ENCODE data around the gene SYTL3. TPM values are rescaled to one million over a fixed set of nuclear protein-coding genes. Genes with fewer than 3 reads are reported as not detected.
A peak's percentile ranks its signal among the peaks of the same experiment; 100 is the strongest.

The SYTL3 gene
- total RNA-seq, 1 experiment from 2014 or later, result 14.2 TPM

DNA sequence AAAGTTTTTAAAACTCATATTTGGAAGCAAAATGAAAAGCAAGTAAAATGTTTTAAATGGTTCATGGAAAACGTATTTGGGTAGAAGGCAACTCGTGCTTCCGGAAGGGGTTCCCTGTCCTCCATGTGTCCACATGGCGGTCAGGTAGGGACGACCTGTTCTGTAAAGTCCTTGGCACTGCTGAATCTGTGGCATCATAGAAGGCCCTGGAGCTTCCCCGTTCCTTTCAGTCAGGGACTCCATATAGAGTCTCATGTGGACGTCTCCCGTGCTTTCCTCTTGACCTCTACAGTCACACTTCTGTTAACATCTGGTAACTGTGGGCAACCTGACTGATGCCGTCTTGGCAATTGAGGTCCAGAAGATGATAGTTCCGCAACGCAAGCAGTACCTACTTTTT is 16.7 kb upstream of the SYTL3 start:
- no peak overlapping the region for H3K4me3 Mint-ChIP-seq (ENCODE audit: low read depth, unreplicated experiment)
- H3K27me3 Mint-ChIP-seq (ENCODE audit: unreplicated experiment), result no peaks in the 10 kb centered on the region
- peaks cover 56% of the 10 kb centered on the region for H3K36me3 Mint-ChIP-seq (ENCODE audit: insufficient read depth, unreplicated experiment)
- H3K27ac Mint-ChIP-seq (ENCODE audit: unreplicated experiment), result no peak overlapping the region
- H3K4me1 Mint-ChIP-seq (ENCODE audit: low read depth, unreplicated experiment), result peaks cover 19% of the 10 kb centered on the region
- TF ChIP-seq, protein P1, sequence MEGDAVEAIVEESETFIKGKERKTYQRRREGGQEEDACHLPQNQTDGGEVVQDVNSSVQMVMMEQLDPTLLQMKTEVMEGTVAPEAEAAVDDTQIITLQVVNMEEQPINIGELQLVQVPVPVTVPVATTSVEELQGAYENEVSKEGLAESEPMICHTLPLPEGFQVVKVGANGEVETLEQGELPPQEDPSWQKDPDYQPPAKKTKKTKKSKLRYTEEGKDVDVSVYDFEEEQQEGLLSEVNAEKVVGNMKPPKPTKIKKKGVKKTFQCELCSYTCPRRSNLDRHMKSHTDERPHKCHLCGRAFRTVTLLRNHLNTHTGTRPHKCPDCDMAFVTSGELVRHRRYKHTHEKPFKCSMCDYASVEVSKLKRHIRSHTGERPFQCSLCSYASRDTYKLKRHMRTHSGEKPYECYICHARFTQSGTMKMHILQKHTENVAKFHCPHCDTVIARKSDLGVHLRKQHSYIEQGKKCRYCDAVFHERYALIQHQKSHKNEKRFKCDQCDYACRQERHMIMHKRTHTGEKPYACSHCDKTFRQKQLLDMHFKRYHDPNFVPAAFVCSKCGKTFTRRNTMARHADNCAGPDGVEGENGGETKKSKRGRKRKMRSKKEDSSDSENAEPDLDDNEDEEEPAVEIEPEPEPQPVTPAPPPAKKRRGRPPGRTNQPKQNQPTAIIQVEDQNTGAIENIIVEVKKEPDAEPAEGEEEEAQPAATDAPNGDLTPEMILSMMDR (IDR thresholded peaks at IDR 0.05; ENCODE audit: unreplicated experiment), result no peak
- intact Hi-C loops (cut with micrococcal nuclease; ENCODE audit: unreplicated experiment), result loop anchor here (5.0 kb wide), 1 partner anchor 59 kb away; no protein-coding TSS in a partner anchor
- no peaks in the 10 kb centered on the region for H3K9me3 Mint-ChIP-seq (ENCODE audit: low read depth, unreplicated experiment)
- DNase-seq, result no peak
- BruUV-seq (replicated peaks), result no TSS peak
- CTCF ChIA-PET, result interaction anchor here (0.9 to 1.6 kb wide), 2 partner anchors 27 to 58 kb away, joined by 3 to 4 read pairs; no protein-coding TSS in a partner anchor

GRCh38 chr6:158634695-158635426 is 15.0 kb upstream of the SYTL3 start:
- intact Hi-C loops (cut with micrococcal nuclease; ENCODE audit: unreplicated experiment), result loop anchor here (5.0 kb wide), 1 partner anchor 57 kb away; no protein-coding TSS in a partner anchor
- CTCF ChIA-PET, result interaction anchor here (0.7 kb wide), 1 partner anchor 106 kb away, joined by 4 read pairs; no protein-coding TSS in a partner anchor
- H3K27me3 Mint-ChIP-seq (ENCODE audit: unreplicated experiment), result no peaks in the 10 kb centered on the region
- no peak overlapping the region for H3K27ac Mint-ChIP-seq (ENCODE audit: unreplicated experiment)
- DNase-seq, result no peak
- TF ChIP-seq, protein P1 (IDR thresholded peaks at IDR 0.05; ENCODE audit: unreplicated experiment), result no peak
- peaks cover 27% of the 10 kb centered on the region for H3K4me1 Mint-ChIP-seq (ENCODE audit: low read depth, unreplicated experiment)
- no peak overlapping the region for H3K4me3 Mint-ChIP-seq (ENCODE audit: low read depth, unreplicated experiment)
- no TSS peak for BruUV-seq (replicated peaks)
- H3K9me3 Mint-ChIP-seq (ENCODE audit: low read depth, unreplicated experiment), result no peaks in the 10 kb centered on the region
- peaks cover 54% of the 10 kb centered on the region for H3K36me3 Mint-ChIP-seq (ENCODE audit: insufficient read depth, unreplicated experiment)

GRCh38 chr6:158635427-158636073 is 14.3 kb upstream of the SYTL3 start:
- TF ChIP-seq, protein P1 (IDR thresholded peaks at IDR 0.05; ENCODE audit: unreplicated experiment), result no peak
- Mint-ChIP-seq H3K36me3 (ENCODE audit: insufficient read depth, unreplicated experiment) (peaks cover 54% of the 10 kb centered on the region), H3K4me3 (ENCODE audit: low read depth, unreplicated experiment) (no peak overlapping the region), H3K9me3 (ENCODE audit: low read depth, unreplicated experiment) (no peaks in the 10 kb centered on the region), H3K27ac (ENCODE audit: unreplicated experiment) (no peak overlapping the region), H3K4me1 (ENCODE audit: low read depth, unreplicated experiment) (peaks cover 32% of the 10 kb centered on the region), H3K27me3 (ENCODE audit: unreplicated experiment) (no peaks in the 10 kb centered on the region)
- DNase-seq, result no peak
- no TSS peak for BruUV-seq (replicated peaks)
- intact Hi-C loops (cut with micrococcal nuclease; ENCODE audit: unreplicated experiment), result no loop called here
- CTCF ChIA-PET, result interaction anchor here (0.7 kb wide), 1 partner anchor 105 kb away, joined by 4 read pairs; no protein-coding TSS in a partner anchor

- TF ChIP-seq, protein P1 (IDR thresholded peaks at IDR 0.05; ENCODE audit: unreplicated experiment), result no peak
- no peak for DNase-seq
- peaks cover 49% of the 10 kb centered on the region for H3K36me3 Mint-ChIP-seq (ENCODE audit: insufficient read depth, unreplicated experiment)
- BruUV-seq (replicated peaks), result no TSS peak
- peaks cover 34% of the 10 kb centered on the region for H3K4me1 Mint-ChIP-seq (ENCODE audit: low read depth, unreplicated experiment)
- peak overlapping the region; percentile 78 for H3K27ac Mint-ChIP-seq (ENCODE audit: unreplicated experiment)
- intact Hi-C loops (cut with micrococcal nuclease; ENCODE audit: unreplicated experiment), result no loop called here
- CTCF ChIA-PET, result no interaction called here
- no peak overlapping the region for H3K4me3 Mint-ChIP-seq (ENCODE audit: low read depth, unreplicated experiment)
- no peaks in the 10 kb centered on the region for H3K9me3 Mint-ChIP-seq (ENCODE audit: low read depth, unreplicated experiment)
- H3K27me3 Mint-ChIP-seq (ENCODE audit: unreplicated experiment), result no peaks in the 10 kb centered on the region
These were observed 13.1 kb upstream of the SYTL3 start for GRCh38 chr6:158636778-158637177.

Measured in Calu3 (cell line).